Peyer's patch (tissue), 4 donors: Measurements from ENCODE around the gene NRG3. TPM values are rescaled to one million over a fixed set of nuclear protein-coding genes. Genes with fewer than 3 reads are reported as not detected.

Experiments used
- DNase-seq, 3 donors: peaks; one replicate each; pipeline ENCODE4 v3.0.0-alpha.2; 2017 to 2019
- H3K27ac ChIP-seq, 4 donors: fragments of 200-600 bp; sonication (generic); one replicate each; pipeline ENCODE4 v1.5.1; 2016 to 2019
- H3K27me3 ChIP-seq, 2 donors: fragments of 200-600 bp; sonication (generic); one replicate each; pipeline ENCODE4 v1.5.1; 2019
- H3K36me3 ChIP-seq, 3 donors: fragments of 200-600 bp; sonication (generic); one replicate each; pipeline ENCODE4 v1.5.1; 2016 to 2019
- H3K4me1 ChIP-seq, 4 donors: fragments of 200-600 bp; sonication (generic); one replicate each; pipeline ENCODE4 v1.5.1; 2016 to 2019
- H3K4me3 ChIP-seq, 4 donors: fragments of 200-600 bp; sonication (generic); 1 replicate in 3 of 4; 2 replicates in 1 of 4; pipeline ENCODE4 v1.5.1; 2016 to 2019; ENCODE audit warnings: mild to moderate bottlenecking in 1 of 4
- H3K9me3 ChIP-seq, 4 donors: fragments of 200-600 bp; sonication (generic); one replicate each; pipeline ENCODE4 v1.5.1; 2016 to 2019; ENCODE audit warnings: mild to moderate bottlenecking in 1 of 4
- CTCF ChIP-seq, 6 experiments: fragments of 450-650 bp in 4 of 6; fragments of 200-600 bp in 2 of 6; sonication (generic) in 1 of 6; IDR thresholded peaks; one replicate each; pipeline ENCODE4 v1.5.1; 2017 to 2019; ENCODE audit warnings: antibody characterized with exemption in 6 of 6, mild to moderate bottlenecking in 3 of 6, moderate library complexity in 1 of 6
- POLR2A ChIP-seq, 2 donors: fragments of 450-650 bp; IDR thresholded peaks; one replicate each; pipeline ENCODE4 v1.5.1; 2017; ENCODE audit warnings: antibody characterized with exemption in 2 of 2, mild to moderate bottlenecking in 2 of 2, moderate library complexity in 2 of 2
- total RNA-seq, 4 donors: library from RNA; depleted of rRNA; stranded (reverse); fragments of >200 nt; gene quantifications; one replicate each; pipeline ENCODE4 v1.1.0, GENCODE V29; 2016

Gene NRG3
- total RNA-seq, 4 donors from 2014 or later: not detected

- TF ChIP-seq CTCF (IDR thresholded peaks at IDR 0.05): no peak
- no peak for TF ChIP-seq POLR2A (IDR thresholded peaks at IDR 0.05)
- H3K27ac ChIP-seq: no peak overlapping the region
- H3K36me3 ChIP-seq: no peaks in the 10 kb centered on the region
- DNase-seq: no peak
- peaks cover 0 to 3% (median 0%) of the 10 kb centered on the region in 4 donors for H3K9me3 ChIP-seq
- no peaks in the 10 kb centered on the region for H3K4me1 ChIP-seq
- no peak overlapping the region for H3K4me3 ChIP-seq
- H3K27me3 ChIP-seq: no peaks in the 10 kb centered on the region
Measured at GRCh38 chr10:82498976-82499375, 624.0 kb downstream of the NRG3 start.

GRCh38 chr10:82505009-82505408, 630.0 kb downstream of the NRG3 start:
- peaks cover 0 to 6% (median 0%) of the 10 kb centered on the region in 4 donors for H3K9me3 ChIP-seq
- no peak for TF ChIP-seq POLR2A (IDR thresholded peaks at IDR 0.05)
- TF ChIP-seq CTCF (IDR thresholded peaks at IDR 0.05): no peak
- no peak overlapping the region for H3K4me3 ChIP-seq
- no peaks in the 10 kb centered on the region for H3K36me3 ChIP-seq
- no peak overlapping the region for H3K27ac ChIP-seq
- no peaks in the 10 kb centered on the region for H3K4me1 ChIP-seq
- H3K27me3 ChIP-seq: no peaks in the 10 kb centered on the region
- no peak for DNase-seq

DNA sequence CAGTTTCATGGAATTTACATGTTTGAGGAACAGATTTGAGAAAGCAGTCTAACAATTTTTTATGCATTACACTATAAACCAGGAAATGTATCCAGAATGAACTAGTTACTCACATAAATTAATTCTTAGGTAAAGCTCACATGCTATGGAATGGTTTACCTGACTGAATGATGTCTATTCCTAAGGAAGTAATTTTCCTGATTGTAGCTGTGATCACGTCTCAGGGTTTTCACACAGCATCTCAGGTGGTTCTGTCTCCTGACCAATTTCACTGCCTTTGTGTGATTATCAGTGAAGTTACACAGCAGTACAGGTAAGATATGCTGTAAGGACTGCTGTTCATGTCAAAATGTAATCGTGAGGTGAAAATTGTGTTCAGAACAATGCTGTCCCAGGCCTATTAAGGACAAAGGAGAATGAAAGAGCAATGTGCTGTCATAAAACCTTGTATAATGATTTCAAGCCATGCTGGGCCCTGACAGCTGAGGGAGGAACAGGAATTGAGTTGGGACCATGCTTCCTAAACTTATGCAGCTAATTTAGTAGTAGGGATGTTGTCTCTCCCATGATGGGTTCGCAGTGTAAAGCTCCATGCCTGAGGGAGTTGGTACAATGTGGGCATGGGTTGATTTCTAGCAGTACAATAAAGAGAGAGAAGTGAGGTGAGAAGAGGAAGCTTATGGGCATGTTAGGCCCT, 631.8 kb downstream of the NRG3 start:
- no peaks in the 10 kb centered on the region for H3K36me3 ChIP-seq
- no peaks in the 10 kb centered on the region for H3K4me1 ChIP-seq
- DNase-seq: no peak
- H3K27ac ChIP-seq: no peak overlapping the region
- no peaks in the 10 kb centered on the region for H3K27me3 ChIP-seq
- H3K4me3 ChIP-seq: no peak overlapping the region
- peaks cover 0 to 4% (median 0%) of the 10 kb centered on the region in 4 donors for H3K9me3 ChIP-seq
- TF ChIP-seq CTCF (IDR thresholded peaks at IDR 0.05) (no peak), POLR2A (IDR thresholded peaks at IDR 0.05) (no peak)

GRCh38 chr10:82515256-82515655, 640.3 kb downstream of the NRG3 start:
- H3K36me3 ChIP-seq: no peaks in the 10 kb centered on the region
- H3K4me3 ChIP-seq: no peak overlapping the region
- H3K9me3 ChIP-seq: no peaks in the 10 kb centered on the region
- H3K27ac ChIP-seq: no peak overlapping the region
- TF ChIP-seq CTCF (IDR thresholded peaks at IDR 0.05) (no peak), POLR2A (IDR thresholded peaks at IDR 0.05) (no peak)
- H3K4me1 ChIP-seq: no peaks in the 10 kb centered on the region
- DNase-seq: no peak
- H3K27me3 ChIP-seq: no peaks in the 10 kb centered on the region

- no peak overlapping the region for H3K4me3 ChIP-seq
- H3K36me3 ChIP-seq: no peaks in the 10 kb centered on the region
- H3K4me1 ChIP-seq: no peaks in the 10 kb centered on the region
- no peaks in the 10 kb centered on the region for H3K9me3 ChIP-seq
- no peak overlapping the region for H3K27ac ChIP-seq
- no peak for DNase-seq
- no peaks in the 10 kb centered on the region for H3K27me3 ChIP-seq
- TF ChIP-seq POLR2A (IDR thresholded peaks at IDR 0.05) (no peak), CTCF (IDR thresholded peaks at IDR 0.05) (no peak)
Measured at GRCh38 chr10:82529062-82529461, 654.1 kb downstream of the NRG3 start.
